ENCODE data around the gene RNASE12.

DNA sequence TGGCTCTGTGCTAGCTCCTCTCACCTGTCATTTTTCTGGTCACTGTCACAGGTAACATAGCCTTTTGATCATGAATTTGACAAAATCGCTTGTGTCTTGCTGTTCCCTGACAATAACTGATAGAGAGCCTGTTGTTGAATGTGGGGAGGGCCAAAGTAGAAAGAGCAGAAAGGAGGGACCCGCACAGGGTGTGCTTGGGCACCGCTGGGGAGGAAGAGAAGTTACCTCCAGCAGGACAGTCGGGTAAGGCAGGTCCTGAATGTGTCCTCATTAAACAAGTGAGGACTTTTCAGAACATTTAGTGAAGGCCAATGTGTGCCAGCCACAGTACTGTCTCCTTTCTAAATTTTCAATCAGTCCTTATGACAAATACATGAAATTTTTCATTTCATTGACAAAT is at the start of gene RNASE12:
- TF ChIP-seq, protein P1, sequence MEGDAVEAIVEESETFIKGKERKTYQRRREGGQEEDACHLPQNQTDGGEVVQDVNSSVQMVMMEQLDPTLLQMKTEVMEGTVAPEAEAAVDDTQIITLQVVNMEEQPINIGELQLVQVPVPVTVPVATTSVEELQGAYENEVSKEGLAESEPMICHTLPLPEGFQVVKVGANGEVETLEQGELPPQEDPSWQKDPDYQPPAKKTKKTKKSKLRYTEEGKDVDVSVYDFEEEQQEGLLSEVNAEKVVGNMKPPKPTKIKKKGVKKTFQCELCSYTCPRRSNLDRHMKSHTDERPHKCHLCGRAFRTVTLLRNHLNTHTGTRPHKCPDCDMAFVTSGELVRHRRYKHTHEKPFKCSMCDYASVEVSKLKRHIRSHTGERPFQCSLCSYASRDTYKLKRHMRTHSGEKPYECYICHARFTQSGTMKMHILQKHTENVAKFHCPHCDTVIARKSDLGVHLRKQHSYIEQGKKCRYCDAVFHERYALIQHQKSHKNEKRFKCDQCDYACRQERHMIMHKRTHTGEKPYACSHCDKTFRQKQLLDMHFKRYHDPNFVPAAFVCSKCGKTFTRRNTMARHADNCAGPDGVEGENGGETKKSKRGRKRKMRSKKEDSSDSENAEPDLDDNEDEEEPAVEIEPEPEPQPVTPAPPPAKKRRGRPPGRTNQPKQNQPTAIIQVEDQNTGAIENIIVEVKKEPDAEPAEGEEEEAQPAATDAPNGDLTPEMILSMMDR (IDR thresholded peaks at IDR 0.05), result no peak
- TF ChIP-seq POLR2AphosphoS5 (IDR thresholded peaks at IDR 0.05) (no peak), POLR2A (IDR thresholded peaks at IDR 0.05) (no peak)

All from sigmoid colon (tissue), 4 donors.